Iris pigment epithelial cell (primary cell): ENCODE results near the gene MMS19.

Experiments used
- DNase-seq: peaks from one replicate; pipeline ENCODE4 v3.0.0-alpha.2; 2011; ENCODE audit warnings: low read depth

Gene MMS19

GRCh38 chr10:97525086-97525485 is 26.9 kb upstream of the MMS19 start:
- DNase-seq = no peak

GRCh38 chr10:97522937-97523336 is 24.7 kb upstream of the MMS19 start:
- no peak for DNase-seq

- DNase-seq = no peak
Measured at GRCh38 chr10:97522071-97522470, 23.8 kb upstream of the MMS19 start.

GRCh38 chr10:97520978-97521761 is 22.9 kb upstream of the MMS19 start:
- no peak for DNase-seq

GRCh38 chr10:97520520-97520919 is 22.3 kb upstream of the MMS19 start:
- DNase-seq = no peak

GRCh38 chr10:97519342-97519741 is 21.1 kb upstream of the MMS19 start:
- no peak for DNase-seq

- peak; percentile 54 for DNase-seq
Measured at GRCh38 chr10:97518301-97519043, 20.2 kb upstream of the MMS19 start.

- no peak for DNase-seq
Measured at GRCh38 chr10:97517778-97518300, 19.6 kb upstream of the MMS19 start.

- DNase-seq = no peak
Measured at GRCh38 chr10:97517096-97517750, 19.0 kb upstream of the MMS19 start.

GRCh38 chr10:97515271-97515978 is 17.2 kb upstream of the MMS19 start:
- DNase-seq = no peak

- DNase-seq = no peak
Measured at GRCh38 chr10:97514344-97514743, 16.1 kb upstream of the MMS19 start.

- no peak for DNase-seq
Measured at GRCh38 chr10:97512993-97513392, 14.8 kb upstream of the MMS19 start.

- DNase-seq = no peak
Measured at GRCh38 chr10:97511711-97512440, 13.7 kb upstream of the MMS19 start.

- no peak for DNase-seq
Measured at GRCh38 chr10:97510686-97511085, 12.5 kb upstream of the MMS19 start.

GRCh38 chr10:97509120-97509680 is 11.0 kb upstream of the MMS19 start:
- DNase-seq = no peak

GRCh38 chr10:97508342-97508741 is 10.1 kb upstream of the MMS19 start:
- DNase-seq = peak; percentile 78

- no peak for DNase-seq
Measured at GRCh38 chr10:97506199-97506991, 8.2 kb upstream of the MMS19 start.

- no peak for DNase-seq
Measured at GRCh38 chr10:97505152-97505551, 6.9 kb upstream of the MMS19 start.

- no peak for DNase-seq
Measured at GRCh38 chr10:97503406-97503805, 5.2 kb upstream of the MMS19 start.

GRCh38 chr10:97502916-97503315 is 4.7 kb upstream of the MMS19 start:
- no peak for DNase-seq

GRCh38 chr10:97500297-97500575 is 2.0 kb upstream of the MMS19 start:
- no peak for DNase-seq
